Activated CD8-positive, alpha-beta T cell treated with anti-CD3 and anti-CD28 coated beads, Interleukin-2, amount 10 ng/mL, durations not matched to agents 7 days and 5 days (primary cell): Measurements from ENCODE around the gene IRF2BP1. TPM values are rescaled to one million over a fixed set of nuclear protein-coding genes. Genes with fewer than 3 reads are reported as not detected.
"Not testable (repeated sequence)": the region's sequence is repeated elsewhere in the genome, so short reads cannot be mapped to it uniquely, and the experiment has no call there.

Experiments used
- ATAC-seq: fragments of 150-1000 bp; cut with Tn5 transposase; one replicate; pipeline ENCODE4 v1.10.0; 2021; ENCODE audit warnings: moderate library complexity
- CTCF ChIA-PET: fragments of 350-600 bp; sonication (Branson Sonifier 250); formaldehyde crosslinking; loops from one replicate; lab custom pipeline; 2021; ENCODE audit warnings: antibody characterized with exemption; lab: Charles Lee
- POLR2A ChIA-PET: fragments of 350-600 bp; sonication (Branson Sonifier 250); formaldehyde crosslinking; loops from one replicate; lab custom pipeline; 2021; ENCODE audit warnings: antibody characterized with exemption; lab: Charles Lee
- DNase-seq: peaks from one replicate; pipeline ENCODE4 v3.0.0-alpha.2; 2020
- H3K27ac Mint-ChIP-seq: one replicate; pipeline ENCODE4 v1.8.0; 2021; ENCODE audit warnings: mild to moderate bottlenecking, mixed read lengths
- H3K27me3 Mint-ChIP-seq: one replicate; pipeline ENCODE4 v1.8.0; 2021; ENCODE audit warnings: low read depth, mixed read lengths
- H3K36me3 Mint-ChIP-seq: one replicate; pipeline ENCODE4 v1.8.0; 2021; ENCODE audit warnings: low read depth, mixed read lengths
- H3K4me1 Mint-ChIP-seq: one replicate; pipeline ENCODE4 v1.8.0; 2021; ENCODE audit warnings: low read depth, mixed read lengths
- H3K4me3 Mint-ChIP-seq: one replicate; pipeline ENCODE4 v1.8.0; 2021; ENCODE audit warnings: mild to moderate bottlenecking, mixed read lengths
- H3K9me3 Mint-ChIP-seq: one replicate; pipeline ENCODE4 v1.8.0; 2022; ENCODE audit warnings: mixed read lengths; ENCODE audit not compliant: insufficient read depth
- total RNA-seq, 2 experiments: library from RNA; stranded (reverse); gene quantifications; one replicate each; pipeline ENCODE4 v1.2.3, GENCODE V29; 2021

IRF2BP1 gene
- total RNA-seq, 2 experiments from 2014 or later = 18.0 to 19.1 TPM

- no peak overlapping the region for H3K4me3 Mint-ChIP-seq
- H3K4me1 Mint-ChIP-seq = peaks cover 31% of the 10 kb centered on the region
- no peaks in the 10 kb centered on the region for H3K9me3 Mint-ChIP-seq
- ChIA-PET POLR2A (interaction anchor here (0.7 kb wide), 1 partner anchor 166 kb away, joined by 3 read pairs; no protein-coding TSS in a partner anchor), CTCF (interaction anchor here (2.4 to 3.0 kb wide), 3 partner anchors 15 to 109 kb away, joined by 8 to 13 read pairs (median 8); partner anchors contain the start of genes FOXA3, SIX5 and SYMPK)
- H3K36me3 Mint-ChIP-seq = no peaks in the 10 kb centered on the region
- DNase-seq = no peak
- ATAC-seq = no peak
- H3K27me3 Mint-ChIP-seq = peaks cover 30% of the 10 kb centered on the region
- H3K27ac Mint-ChIP-seq = no peak overlapping the region
Measured at GRCh38 chr19:45879055-45879454, 6.9 kb downstream of the IRF2BP1 start.

GRCh38 chr19:45878043-45878794 is 7.7 kb downstream of the IRF2BP1 start:
- DNase-seq = no peak
- Mint-ChIP-seq H3K4me3 (no peak overlapping the region), H3K36me3 (no peaks in the 10 kb centered on the region), H3K27me3 (peaks cover 34% of the 10 kb centered on the region), H3K27ac (no peak overlapping the region), H3K9me3 (no peaks in the 10 kb centered on the region), H3K4me1 (peaks cover 25% of the 10 kb centered on the region)
- no peak for ATAC-seq
- CTCF ChIA-PET = interaction anchor here (2.4 to 3.0 kb wide), 3 partner anchors 14 to 108 kb away, joined by 8 to 13 read pairs (median 8); partner anchors contain the start of genes FOXA3, SIX5 and SYMPK
- POLR2A ChIA-PET = interaction anchor here (0.7 kb wide), 1 partner anchor 167 kb away, joined by 3 read pairs; no protein-coding TSS in a partner anchor

GRCh38 chr19:45876411-45877197 is 9.3 kb downstream of the IRF2BP1 start:
- POLR2A ChIA-PET = no interaction called here
- CTCF ChIA-PET = no interaction called here
- no peak overlapping the region for H3K27ac Mint-ChIP-seq
- peaks cover 34% of the 10 kb centered on the region for H3K27me3 Mint-ChIP-seq
- no peak overlapping the region for H3K4me3 Mint-ChIP-seq
- peaks cover 18% of the 10 kb centered on the region for H3K4me1 Mint-ChIP-seq
- H3K9me3 Mint-ChIP-seq = no peaks in the 10 kb centered on the region
- no peaks in the 10 kb centered on the region for H3K36me3 Mint-ChIP-seq
- ATAC-seq = peak; percentile 34
- DNase-seq = no peak

- DNase-seq (no peak), ATAC-seq (peak; percentile 50)
- CTCF ChIA-PET = no interaction called here
- no peak overlapping the region for H3K4me3 Mint-ChIP-seq
- POLR2A ChIA-PET = no interaction called here
- H3K36me3 Mint-ChIP-seq = no peaks in the 10 kb centered on the region
- H3K9me3 Mint-ChIP-seq = no peaks in the 10 kb centered on the region
- peaks cover 14% of the 10 kb centered on the region for H3K4me1 Mint-ChIP-seq
- peaks cover 34% of the 10 kb centered on the region for H3K27me3 Mint-ChIP-seq
- no peak overlapping the region for H3K27ac Mint-ChIP-seq
Measured at GRCh38 chr19:45876161-45876410, 9.9 kb downstream of the IRF2BP1 start.

- Mint-ChIP-seq H3K27me3 (peaks cover 29% of the 10 kb centered on the region), H3K36me3 (no peaks in the 10 kb centered on the region), H3K4me1 (peaks cover 13% of the 10 kb centered on the region), H3K27ac (no peak overlapping the region), H3K4me3 (no peak overlapping the region), H3K9me3 (no peaks in the 10 kb centered on the region)
- ATAC-seq (no peak), DNase-seq (no peak)
- POLR2A ChIA-PET = no interaction called here
- CTCF ChIA-PET = no interaction called here
Measured at GRCh38 chr19:45874620-45874966, 11.3 kb downstream of the IRF2BP1 start.

- POLR2A ChIA-PET = no interaction called here
- Mint-ChIP-seq H3K36me3 (no peaks in the 10 kb centered on the region), H3K9me3 (no peaks in the 10 kb centered on the region), H3K4me3 (no peak overlapping the region), H3K4me1 (peaks cover 13% of the 10 kb centered on the region), H3K27me3 (peaks cover 26% of the 10 kb centered on the region), H3K27ac (no peak overlapping the region)
- ATAC-seq = no peak
- DNase-seq = no peak
- CTCF ChIA-PET = no interaction called here
Measured at GRCh38 chr19:45873219-45873772, 12.6 kb downstream of the IRF2BP1 start.

GRCh38 chr19:45872095-45872919 is 13.6 kb downstream of the IRF2BP1 start:
- DNase-seq (no peak), ATAC-seq (no peak)
- Mint-ChIP-seq H3K27me3 (peaks cover 22% of the 10 kb centered on the region), H3K4me3 (no peak overlapping the region), H3K27ac (no peak overlapping the region), H3K4me1 (peaks cover 8% of the 10 kb centered on the region), H3K36me3 (no peaks in the 10 kb centered on the region), H3K9me3 (no peaks in the 10 kb centered on the region)
- POLR2A ChIA-PET = no interaction called here
- CTCF ChIA-PET = no interaction called here

GRCh38 chr19:45870798-45871197 is 15.1 kb downstream of the IRF2BP1 start:
- no peak for DNase-seq
- Mint-ChIP-seq H3K4me3 (no peak overlapping the region), H3K36me3 (no peaks in the 10 kb centered on the region), H3K4me1 (no peaks in the 10 kb centered on the region), H3K27ac (no peak overlapping the region), H3K27me3 (peaks cover 14% of the 10 kb centered on the region), H3K9me3 (no peaks in the 10 kb centered on the region)
- ChIA-PET CTCF (interaction anchor here (1.3 kb wide), 1 partner anchor 54 kb away, joined by 5 read pairs; no protein-coding TSS in a partner anchor), POLR2A (no interaction called here)
- no peak for ATAC-seq

GRCh38 chr19:45867241-45867640 is 18.7 kb downstream of the IRF2BP1 start:
- Mint-ChIP-seq H3K4me1 (peaks cover 16% of the 10 kb centered on the region), H3K27me3 (peaks cover 24% of the 10 kb centered on the region)
- H3K36me3 Mint-ChIP-seq, H3K9me3 Mint-ChIP-seq, DNase-seq, ATAC-seq, H3K4me3 Mint-ChIP-seq, H3K27ac Mint-ChIP-seq, POLR2A ChIA-PET: not testable (repeated sequence)
- CTCF ChIA-PET = interaction anchor here (0.8 kb wide), 1 partner anchor 50 kb away, joined by 3 read pairs; no protein-coding TSS in a partner anchor

GRCh38 chr19:45866400-45867176 is 19.4 kb downstream of the IRF2BP1 start:
- Mint-ChIP-seq H3K27me3 (peaks cover 24% of the 10 kb centered on the region), H3K4me1 (peaks cover 22% of the 10 kb centered on the region), H3K9me3 (no peaks in the 10 kb centered on the region), H3K27ac (no peak overlapping the region), H3K4me3 (no peak overlapping the region), H3K36me3 (peaks cover 6% of the 10 kb centered on the region)
- no peak for DNase-seq
- no peak for ATAC-seq
- ChIA-PET POLR2A (interaction anchor here (0.6 kb wide), 1 partner anchor 121 kb away, joined by 3 read pairs; no protein-coding TSS in a partner anchor), CTCF (interaction anchor here (0.7 to 0.9 kb wide), 3 partner anchors 14 to 154 kb away, joined by 3 read pairs; no protein-coding TSS in a partner anchor)
